Activated T-helper 1 cell treated with anti-CD3 and anti-CD28 coated beads, Interleukin-12 subunit alpha, Interleukin-12 subunit beta, Interleukin-2, Interleukin-4 antibody, amounts not matched to agents 30 ng/mL and 10 ng/mL and 1 ng/mL, durations not matched to agents 14 hours and 24 hours and 36 hours (primary cell): ENCODE measurements around the gene KAT8. TPM values are rescaled to one million over a fixed set of nuclear protein-coding genes. Genes with fewer than 3 reads are reported as not detected.

Source experiments
- DNase-seq: peaks from one replicate; pipeline ENCODE4 v3.0.0; 2021; ENCODE audit warnings: low spot score
- H3K27ac Mint-ChIP-seq: one replicate; pipeline ENCODE4 v1.8.0; 2021; ENCODE audit warnings: mild to moderate bottlenecking, mixed read lengths
- H3K27me3 Mint-ChIP-seq: one replicate; pipeline ENCODE4 v1.8.0; 2022; ENCODE audit warnings: mild to moderate bottlenecking, moderate library complexity, mixed read lengths; ENCODE audit not compliant: insufficient read depth
- H3K36me3 Mint-ChIP-seq: one replicate; pipeline ENCODE4 v1.8.0; 2021; ENCODE audit warnings: low read depth, mixed read lengths
- H3K4me1 Mint-ChIP-seq: one replicate; pipeline ENCODE4 v1.8.0; 2021; ENCODE audit warnings: low read depth, mixed read lengths
- H3K4me3 Mint-ChIP-seq: one replicate; pipeline ENCODE4 v1.8.0; 2021; ENCODE audit warnings: mild to moderate bottlenecking, moderate library complexity, mixed read lengths
- H3K9me3 Mint-ChIP-seq: one replicate; pipeline ENCODE4 v1.8.0; 2021; ENCODE audit warnings: mixed read lengths
- intact Hi-C: fragments of 100-400 bp; cut with micrococcal nuclease; formaldehyde crosslinking; loops from one replicate; pipeline ENCODE4 v1.15.1; 2024
- total RNA-seq: library from RNA; stranded (reverse); gene quantifications from 2 replicates; pipeline ENCODE4 v1.2.3, GENCODE V29; 2022

KAT8 gene
- total RNA-seq, 1 donor from 2014 or later = 58.2 TPM

DNA sequence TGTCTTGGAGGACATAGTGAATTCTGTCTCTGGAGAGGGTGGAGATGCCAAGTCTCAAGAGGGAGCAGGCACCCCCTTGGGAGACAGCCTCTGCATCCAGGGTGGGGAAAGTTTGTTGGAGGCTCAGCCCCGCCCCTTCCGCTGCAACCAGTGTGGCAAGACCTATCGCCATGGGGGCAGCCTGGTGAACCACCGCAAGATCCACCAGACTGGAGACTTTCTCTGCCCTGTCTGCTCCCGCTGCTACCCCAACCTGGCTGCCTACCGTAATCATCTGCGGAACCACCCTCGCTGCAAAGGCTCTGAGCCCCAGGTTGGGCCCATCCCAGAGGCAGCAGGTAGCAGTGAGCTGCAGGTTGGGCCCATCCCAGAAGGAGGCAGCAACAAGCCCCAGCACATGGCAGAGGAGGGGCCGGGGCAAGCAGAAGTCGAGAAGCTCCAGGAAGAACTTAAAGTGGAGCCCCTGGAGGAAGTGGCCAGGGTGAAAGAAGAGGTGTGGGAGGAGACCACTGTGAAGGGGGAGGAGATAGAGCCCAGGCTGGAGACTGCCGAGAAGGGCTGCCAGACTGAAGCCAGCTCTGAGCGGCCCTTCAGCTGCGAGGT, 38.0 kb upstream of the KAT8 start:
- H3K27ac Mint-ChIP-seq = no peak overlapping the region
- no peak overlapping the region for H3K4me3 Mint-ChIP-seq
- peaks cover 39% of the 10 kb centered on the region for H3K36me3 Mint-ChIP-seq
- H3K27me3 Mint-ChIP-seq = no peaks in the 10 kb centered on the region
- intact Hi-C loops = loop anchor here (10.0 kb wide), 1 partner anchor 275 kb away; the partner anchor contains the start of gene ITGAX
- no peak for DNase-seq
- H3K4me1 Mint-ChIP-seq = peaks cover 19% of the 10 kb centered on the region
- H3K9me3 Mint-ChIP-seq = no peaks in the 10 kb centered on the region

DNA sequence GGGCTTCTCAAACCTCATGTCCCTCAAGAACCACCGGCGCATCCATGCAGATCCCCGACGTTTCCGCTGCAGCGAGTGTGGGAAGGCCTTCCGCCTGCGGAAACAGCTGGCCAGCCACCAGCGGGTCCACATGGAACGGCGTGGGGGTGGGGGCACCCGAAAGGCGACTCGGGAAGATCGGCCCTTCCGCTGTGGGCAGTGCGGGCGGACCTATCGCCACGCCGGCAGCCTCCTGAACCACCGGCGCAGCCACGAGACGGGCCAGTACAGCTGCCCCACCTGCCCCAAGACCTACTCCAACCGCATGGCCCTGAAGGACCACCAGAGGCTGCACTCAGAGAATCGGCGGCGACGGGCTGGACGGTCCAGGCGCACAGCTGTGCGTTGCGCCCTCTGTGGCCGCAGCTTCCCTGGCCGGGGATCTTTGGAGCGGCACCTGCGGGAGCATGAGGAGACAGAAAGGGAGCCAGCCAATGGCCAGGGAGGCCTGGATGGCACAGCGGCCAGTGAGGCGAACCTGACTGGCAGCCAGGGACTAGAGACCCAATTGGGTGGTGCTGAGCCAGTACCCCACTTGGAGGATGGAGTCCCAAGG, 37.3 kb upstream of the KAT8 start:
- DNase-seq = no peak
- peaks cover 34% of the 10 kb centered on the region for H3K36me3 Mint-ChIP-seq
- no peaks in the 10 kb centered on the region for H3K9me3 Mint-ChIP-seq
- no peaks in the 10 kb centered on the region for H3K27me3 Mint-ChIP-seq
- intact Hi-C loops = no loop called here
- H3K4me3 Mint-ChIP-seq = no peak overlapping the region
- no peak overlapping the region for H3K27ac Mint-ChIP-seq
- peaks cover 12% of the 10 kb centered on the region for H3K4me1 Mint-ChIP-seq

DNA sequence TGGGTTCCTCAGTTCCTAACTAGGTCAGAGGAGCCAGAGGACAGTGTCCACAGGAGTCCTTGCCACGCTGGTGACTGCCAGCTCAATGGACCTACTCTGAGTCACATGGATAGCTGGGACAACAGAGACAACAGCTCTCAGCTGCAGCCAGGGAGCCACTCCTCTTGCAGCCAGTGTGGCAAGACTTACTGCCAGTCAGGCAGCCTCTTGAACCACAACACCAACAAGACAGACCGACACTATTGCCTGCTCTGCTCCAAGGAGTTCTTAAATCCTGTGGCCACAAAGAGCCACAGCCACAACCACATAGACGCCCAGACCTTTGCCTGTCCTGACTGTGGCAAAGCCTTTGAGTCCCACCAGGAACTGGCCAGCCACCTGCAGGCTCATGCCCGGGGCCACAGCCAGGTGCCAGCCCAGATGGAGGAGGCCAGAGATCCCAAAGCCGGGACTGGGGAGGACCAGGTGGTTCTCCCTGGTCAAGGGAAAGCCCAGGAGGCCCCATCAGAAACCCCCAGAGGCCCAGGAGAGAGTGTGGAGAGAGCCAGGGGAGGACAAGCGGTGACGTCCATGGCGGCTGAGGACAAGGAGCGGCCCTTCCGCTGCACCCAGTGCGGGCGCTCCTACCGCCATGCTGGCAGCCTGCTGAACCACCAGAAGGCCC, 36.6 kb upstream of the KAT8 start:
- intact Hi-C loops = no loop called here
- H3K4me1 Mint-ChIP-seq = peaks cover 4% of the 10 kb centered on the region
- no peak for DNase-seq
- H3K27me3 Mint-ChIP-seq = no peaks in the 10 kb centered on the region
- H3K9me3 Mint-ChIP-seq = no peaks in the 10 kb centered on the region
- no peak overlapping the region for H3K4me3 Mint-ChIP-seq
- H3K36me3 Mint-ChIP-seq = peaks cover 32% of the 10 kb centered on the region
- H3K27ac Mint-ChIP-seq = no peak overlapping the region

DNA sequence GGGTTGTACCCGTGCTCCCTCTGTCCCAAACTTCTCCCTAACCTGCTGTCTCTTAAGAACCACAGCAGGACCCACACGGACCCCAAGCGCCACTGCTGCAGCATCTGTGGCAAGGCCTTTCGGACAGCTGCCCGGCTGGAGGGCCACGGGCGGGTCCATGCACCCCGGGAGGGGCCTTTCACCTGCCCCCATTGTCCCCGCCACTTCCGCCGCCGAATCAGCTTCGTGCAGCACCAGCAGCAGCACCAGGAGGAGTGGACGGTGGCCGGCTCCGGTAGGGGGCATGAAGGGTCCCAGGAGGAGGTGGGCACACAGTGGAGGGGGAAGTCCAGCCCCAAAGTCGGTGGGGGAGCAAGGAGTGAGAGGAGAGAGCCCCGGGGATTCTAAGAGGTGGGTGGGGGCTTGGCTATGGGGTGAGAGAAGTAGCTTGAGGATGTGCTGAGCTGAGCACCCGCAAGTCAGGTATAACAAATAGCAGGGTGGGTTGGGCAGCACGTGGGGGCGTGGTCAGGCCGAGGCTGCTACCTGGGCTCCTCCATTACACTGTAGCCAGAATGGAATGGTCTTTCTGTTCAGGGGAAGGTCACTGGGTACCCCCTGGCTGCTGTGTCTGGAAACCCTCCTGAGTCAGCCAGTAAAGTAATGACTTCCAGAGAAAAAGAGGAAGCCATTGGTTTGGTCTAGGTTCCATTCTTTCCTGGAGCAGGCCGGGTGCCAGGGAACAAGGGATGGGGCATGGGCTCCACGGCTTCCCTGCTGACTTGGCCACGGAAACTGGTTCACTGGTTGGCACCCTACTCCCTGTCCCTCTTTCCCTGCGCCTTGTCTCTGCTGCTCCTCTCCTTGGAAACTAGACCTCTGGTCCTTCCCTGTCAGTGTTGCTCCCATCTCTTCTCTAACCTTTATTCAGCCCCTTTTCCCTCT, 35.8 kb upstream of the KAT8 start:
- Mint-ChIP-seq H3K27ac (no peak overlapping the region), H3K9me3 (no peaks in the 10 kb centered on the region), H3K4me3 (no peak overlapping the region), H3K4me1 (no peaks in the 10 kb centered on the region), H3K36me3 (peaks cover 28% of the 10 kb centered on the region), H3K27me3 (no peaks in the 10 kb centered on the region)
- no peak for DNase-seq
- intact Hi-C loops = no loop called here

DNA sequence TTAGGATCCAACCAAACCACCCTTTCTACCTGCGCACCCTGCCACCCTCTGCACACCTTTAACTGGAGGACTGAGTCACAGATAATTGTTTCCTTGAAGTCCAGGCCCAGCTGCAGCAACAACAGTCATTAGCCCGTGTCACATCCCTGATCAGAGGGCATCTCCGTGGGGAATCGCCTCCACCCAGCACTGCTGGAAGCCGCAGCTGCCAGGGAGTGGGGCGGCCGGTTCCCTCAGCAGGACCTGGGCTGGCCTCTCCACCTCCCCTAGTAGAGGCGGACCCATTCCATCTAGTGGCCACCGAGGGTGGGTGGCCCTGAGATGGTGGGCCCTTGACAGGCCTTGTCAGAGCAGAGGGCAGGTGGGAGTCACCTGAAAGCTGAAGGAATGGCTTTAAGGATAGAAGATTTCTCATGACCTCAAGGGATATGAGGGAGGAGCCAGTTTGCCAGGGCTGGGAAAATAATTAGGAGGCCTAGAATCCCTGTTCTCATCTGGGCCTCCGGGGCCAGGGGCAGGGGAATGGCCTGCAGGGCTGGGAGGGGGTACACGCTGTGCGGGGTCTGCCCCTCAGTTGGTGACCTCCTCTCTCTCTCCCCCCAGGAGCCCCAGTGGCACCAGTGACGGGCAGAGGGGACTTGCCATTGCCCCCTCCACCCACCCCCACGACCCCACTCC, 35.0 kb upstream of the KAT8 start:
- Mint-ChIP-seq H3K4me3 (no peak overlapping the region), H3K9me3 (no peaks in the 10 kb centered on the region), H3K27ac (no peak overlapping the region), H3K36me3 (peaks cover 26% of the 10 kb centered on the region), H3K27me3 (no peaks in the 10 kb centered on the region), H3K4me1 (no peaks in the 10 kb centered on the region)
- no peak for DNase-seq
- intact Hi-C loops = no loop called here

DNA sequence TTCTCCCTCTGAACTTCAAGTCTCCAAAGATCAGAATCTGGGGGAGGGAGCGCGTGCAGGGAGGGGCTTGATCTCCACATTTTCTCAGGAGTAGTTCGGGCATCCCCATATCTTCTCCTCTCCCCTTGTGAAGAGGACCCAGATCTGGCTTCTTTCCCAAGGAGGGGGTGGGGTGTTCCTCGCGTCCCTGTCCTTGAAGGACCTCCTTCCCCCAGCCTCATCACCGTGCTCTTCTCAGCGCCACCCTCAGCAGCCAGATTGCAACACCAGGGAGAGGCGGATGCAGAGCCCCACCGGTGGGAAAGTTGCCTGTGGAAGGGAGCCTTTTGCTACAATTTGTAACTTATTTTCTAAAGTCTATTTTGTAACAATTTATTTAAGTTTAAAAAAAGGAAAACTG, 34.4 kb upstream of the KAT8 start:
- H3K9me3 Mint-ChIP-seq = no peaks in the 10 kb centered on the region
- H3K27me3 Mint-ChIP-seq = no peaks in the 10 kb centered on the region
- intact Hi-C loops = no loop called here
- peaks cover 20% of the 10 kb centered on the region for H3K36me3 Mint-ChIP-seq
- no peak overlapping the region for H3K4me3 Mint-ChIP-seq
- H3K27ac Mint-ChIP-seq = no peak overlapping the region
- no peaks in the 10 kb centered on the region for H3K4me1 Mint-ChIP-seq
- no peak for DNase-seq

DNA sequence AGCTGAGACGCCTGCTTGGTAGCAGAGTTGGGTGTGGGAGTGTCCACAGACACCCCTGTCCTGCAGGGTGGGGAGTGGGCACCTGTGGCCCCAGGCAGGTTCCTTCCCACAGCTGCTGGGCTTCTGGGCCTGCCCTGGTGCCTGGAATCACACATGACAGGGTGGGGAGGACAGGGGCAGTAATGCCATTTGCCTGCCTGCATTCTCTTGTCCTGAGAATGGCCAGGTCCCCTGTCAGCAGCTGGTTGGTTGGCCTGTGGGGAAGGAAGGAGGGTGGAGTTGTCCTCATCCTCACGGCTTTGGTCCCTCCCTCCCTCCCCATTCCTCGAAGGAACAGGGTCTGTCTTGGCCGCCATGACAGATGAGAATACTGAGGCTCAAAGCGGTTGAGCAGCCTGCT, 33.9 kb upstream of the KAT8 start:
- intact Hi-C loops = no loop called here
- DNase-seq = no peak
- Mint-ChIP-seq H3K4me3 (no peak overlapping the region), H3K27ac (no peak overlapping the region), H3K36me3 (peaks cover 17% of the 10 kb centered on the region), H3K4me1 (no peaks in the 10 kb centered on the region), H3K27me3 (no peaks in the 10 kb centered on the region), H3K9me3 (no peaks in the 10 kb centered on the region)

DNA sequence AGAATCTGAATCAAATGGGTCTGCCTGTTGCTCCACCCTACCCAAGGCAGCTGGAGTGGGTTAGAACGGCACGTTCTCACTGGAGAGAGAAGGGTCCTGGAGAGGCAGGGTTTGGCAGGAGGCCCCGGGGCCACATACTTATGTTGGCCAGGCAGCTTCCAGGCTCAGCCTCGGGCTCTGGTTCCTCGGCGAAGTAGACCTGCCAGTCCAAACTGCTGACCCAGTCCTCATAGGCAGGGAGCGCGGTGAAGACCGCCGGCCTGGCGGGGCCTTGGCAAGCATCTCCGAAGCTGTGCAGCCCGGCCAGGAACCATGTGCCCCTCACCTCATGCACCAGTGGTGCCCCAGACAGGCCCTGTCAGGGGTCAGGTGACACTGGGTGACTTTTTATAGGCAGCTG, 33.5 kb upstream of the KAT8 start:
- Mint-ChIP-seq H3K9me3 (no peaks in the 10 kb centered on the region), H3K4me1 (no peaks in the 10 kb centered on the region), H3K36me3 (peaks cover 13% of the 10 kb centered on the region), H3K4me3 (no peak overlapping the region), H3K27ac (no peak overlapping the region), H3K27me3 (no peaks in the 10 kb centered on the region)
- intact Hi-C loops = no loop called here
- no peak for DNase-seq

DNA sequence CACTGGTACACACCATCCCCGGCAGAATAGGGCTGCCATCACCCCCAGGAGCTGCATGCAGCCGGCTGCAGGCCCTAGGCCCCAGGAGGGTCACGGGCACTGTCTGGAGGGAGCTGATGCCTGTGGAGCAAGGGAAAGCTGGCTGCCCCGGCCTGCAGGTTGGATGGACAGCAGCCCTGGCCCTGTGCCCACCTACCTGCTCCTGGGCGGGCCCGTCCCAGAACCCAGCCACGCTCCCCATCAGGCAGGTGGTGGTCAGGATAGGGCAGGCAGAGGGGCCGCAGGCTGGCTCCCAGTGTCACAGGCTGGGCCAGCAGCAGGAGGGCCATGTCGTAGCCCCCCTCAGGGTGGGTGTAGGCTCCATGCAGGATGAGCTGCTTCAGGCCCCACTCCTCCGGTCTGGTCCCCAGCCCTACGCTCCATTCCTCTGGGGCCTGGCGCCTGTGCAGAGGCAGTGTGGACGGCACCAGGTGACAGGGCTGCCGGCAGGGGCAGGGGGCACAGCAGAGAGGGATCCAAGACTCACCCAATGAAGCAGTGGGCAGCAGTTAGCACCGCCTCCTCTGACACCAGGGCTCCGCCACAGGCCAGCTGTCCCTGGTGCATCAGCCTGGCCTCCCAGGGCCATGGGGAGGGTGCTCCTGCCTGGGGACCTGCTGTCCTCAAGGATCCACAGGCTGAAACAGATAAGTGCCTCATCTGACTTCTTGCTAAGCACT, 32.7 kb upstream of the KAT8 start:
- Mint-ChIP-seq H3K9me3 (no peaks in the 10 kb centered on the region), H3K36me3 (peaks cover 12% of the 10 kb centered on the region), H3K27me3 (no peaks in the 10 kb centered on the region), H3K4me1 (no peaks in the 10 kb centered on the region), H3K27ac (no peak overlapping the region), H3K4me3 (no peak overlapping the region)
- intact Hi-C loops = no loop called here
- DNase-seq = no peak

DNA sequence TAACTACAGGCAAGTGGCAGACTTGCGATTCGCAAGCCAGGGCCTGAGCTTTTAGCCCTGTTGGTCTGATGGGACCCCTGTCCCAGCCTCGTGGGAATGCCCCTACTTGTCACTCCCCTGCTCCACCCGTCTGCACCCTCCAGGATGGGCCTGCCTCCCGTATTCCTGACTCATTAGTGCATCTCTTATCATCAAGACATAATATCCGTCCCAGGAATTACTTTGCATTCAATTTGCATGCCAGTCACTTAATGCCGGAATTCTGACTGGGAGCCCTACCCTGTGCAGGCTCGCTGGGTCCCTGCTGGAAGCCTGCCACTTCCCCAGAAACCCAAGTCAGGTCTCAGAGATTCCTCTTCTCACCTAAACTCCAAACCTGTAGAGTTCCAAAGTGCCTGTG, 32.1 kb upstream of the KAT8 start:
- DNase-seq = no peak
- intact Hi-C loops = no loop called here
- no peak overlapping the region for H3K4me3 Mint-ChIP-seq
- no peaks in the 10 kb centered on the region for H3K27me3 Mint-ChIP-seq
- no peaks in the 10 kb centered on the region for H3K9me3 Mint-ChIP-seq
- H3K27ac Mint-ChIP-seq = no peak overlapping the region
- peaks cover 13% of the 10 kb centered on the region for H3K36me3 Mint-ChIP-seq
- no peaks in the 10 kb centered on the region for H3K4me1 Mint-ChIP-seq

DNA sequence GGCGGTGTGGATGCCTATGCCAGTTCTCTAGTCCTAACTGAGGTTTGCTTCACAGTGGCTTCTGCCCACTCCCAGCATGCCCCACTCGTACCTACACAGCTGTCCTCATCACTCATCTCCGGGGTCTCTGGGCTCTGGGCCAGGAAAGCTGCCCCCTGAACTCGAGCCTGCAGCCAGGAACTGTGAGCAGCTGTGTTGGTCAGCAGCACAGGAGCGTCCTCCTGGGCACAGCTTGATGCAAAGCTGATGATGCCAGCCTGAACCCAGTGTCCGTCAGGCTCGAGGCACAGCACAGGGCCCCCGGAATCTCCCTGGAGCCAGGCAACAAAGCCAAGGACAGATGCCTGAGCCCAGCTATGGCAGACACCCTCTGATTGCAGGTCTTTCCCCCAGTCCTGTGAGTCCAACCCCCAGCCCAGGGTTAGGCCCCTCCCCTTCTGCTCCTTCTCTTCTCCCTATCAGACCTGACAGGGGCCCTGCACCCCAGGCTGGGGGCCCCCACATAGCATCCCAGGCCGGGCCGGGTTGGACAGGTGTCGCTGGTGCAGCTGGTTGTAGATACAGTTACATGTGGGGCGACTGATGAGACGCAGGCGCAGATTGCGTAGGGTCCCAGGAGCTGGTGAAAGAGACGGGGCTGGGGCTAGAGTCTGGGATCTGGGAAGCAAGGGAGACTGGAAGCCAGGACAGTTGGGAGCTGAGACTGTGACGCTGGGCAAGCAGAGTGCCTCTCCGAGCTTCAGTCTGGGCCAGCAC, 31.4 kb upstream of the KAT8 start:
- Mint-ChIP-seq H3K27ac (no peak overlapping the region), H3K4me3 (no peak overlapping the region), H3K27me3 (no peaks in the 10 kb centered on the region), H3K36me3 (peaks cover 13% of the 10 kb centered on the region), H3K4me1 (no peaks in the 10 kb centered on the region), H3K9me3 (no peaks in the 10 kb centered on the region)
- no peak for DNase-seq
- intact Hi-C loops = no loop called here

DNA sequence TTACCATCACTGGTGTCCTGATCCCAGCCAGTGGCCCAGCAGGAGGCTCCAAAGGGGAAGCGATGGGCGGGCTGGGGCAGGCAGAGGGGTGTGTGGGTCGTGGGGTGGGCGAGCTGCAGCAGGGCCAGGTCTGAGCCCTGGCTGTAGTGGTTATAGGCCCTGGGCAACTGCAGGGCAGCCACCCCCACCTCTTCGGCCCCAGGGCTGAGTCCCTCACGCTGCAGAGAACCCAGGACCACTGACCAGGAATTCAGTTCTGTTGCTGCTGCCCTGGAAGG, 30.9 kb upstream of the KAT8 start:
- intact Hi-C loops = no loop called here
- no peaks in the 10 kb centered on the region for H3K27me3 Mint-ChIP-seq
- peaks cover 13% of the 10 kb centered on the region for H3K36me3 Mint-ChIP-seq
- H3K4me1 Mint-ChIP-seq = no peaks in the 10 kb centered on the region
- DNase-seq = no peak
- no peak overlapping the region for H3K27ac Mint-ChIP-seq
- H3K4me3 Mint-ChIP-seq = no peak overlapping the region
- H3K9me3 Mint-ChIP-seq = no peaks in the 10 kb centered on the region
